HCEC 1CT (cell line): ENCODE results near the gene CSH1.
"Not testable (repeated sequence)": the region's sequence is repeated elsewhere in the genome, so short reads cannot be mapped to it uniquely, and the experiment has no call there.

ENCODE experiments used
- DNase-seq: peaks from one replicate; pipeline ENCODE4 v3.0.0-alpha.2; 2017

Gene CSH1

DNA sequence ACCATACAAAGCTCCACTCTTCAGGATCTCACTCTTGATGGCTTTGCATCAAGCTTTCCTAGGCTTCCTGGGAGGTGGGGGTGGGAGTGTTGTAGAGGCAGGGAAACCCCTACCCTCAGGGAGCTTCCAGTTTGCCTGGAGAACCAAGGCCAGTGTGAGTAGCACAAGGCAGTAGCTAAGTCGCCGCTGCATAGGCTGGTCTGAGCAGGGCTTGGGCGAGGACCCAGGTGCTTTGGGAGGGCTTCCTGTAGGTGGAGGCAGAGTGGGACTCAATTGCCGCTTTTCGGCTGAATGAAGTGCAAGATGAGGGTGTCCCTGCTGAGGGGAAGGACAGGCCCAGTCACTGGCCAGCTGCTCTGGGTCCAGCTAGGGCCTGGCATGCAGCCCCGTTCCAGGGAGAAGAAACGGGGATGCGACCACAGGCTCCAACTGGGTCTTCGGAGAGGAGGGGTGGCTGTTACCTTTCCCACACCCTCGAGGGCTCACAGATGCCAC, 31.8 kb upstream of the CSH1 start:
- DNase-seq: no peak

- no peak for DNase-seq
These were observed 31.2 kb upstream of the CSH1 start for GRCh38 chr17:63927464-63928171.

DNA sequence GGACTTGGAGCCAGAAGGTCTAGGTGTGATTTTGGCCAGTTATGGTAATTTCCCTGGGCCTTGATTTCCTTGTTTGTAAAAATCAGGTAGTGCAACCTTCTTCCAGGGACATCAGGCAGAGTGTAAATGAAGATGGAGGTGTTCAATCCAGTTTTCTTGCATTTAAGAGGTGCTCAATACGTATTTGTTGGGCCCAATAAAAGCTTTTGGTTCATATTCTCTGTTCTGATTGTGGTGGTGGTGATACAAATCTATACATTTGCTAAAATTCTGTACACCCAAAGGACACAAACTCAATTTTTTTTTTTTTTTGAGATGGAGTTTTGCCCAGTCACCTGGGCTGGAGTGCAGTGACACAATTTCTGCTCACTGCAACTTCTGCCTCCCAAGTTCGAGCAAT, 29.8 kb upstream of the CSH1 start:
- DNase-seq: no peak

DNA sequence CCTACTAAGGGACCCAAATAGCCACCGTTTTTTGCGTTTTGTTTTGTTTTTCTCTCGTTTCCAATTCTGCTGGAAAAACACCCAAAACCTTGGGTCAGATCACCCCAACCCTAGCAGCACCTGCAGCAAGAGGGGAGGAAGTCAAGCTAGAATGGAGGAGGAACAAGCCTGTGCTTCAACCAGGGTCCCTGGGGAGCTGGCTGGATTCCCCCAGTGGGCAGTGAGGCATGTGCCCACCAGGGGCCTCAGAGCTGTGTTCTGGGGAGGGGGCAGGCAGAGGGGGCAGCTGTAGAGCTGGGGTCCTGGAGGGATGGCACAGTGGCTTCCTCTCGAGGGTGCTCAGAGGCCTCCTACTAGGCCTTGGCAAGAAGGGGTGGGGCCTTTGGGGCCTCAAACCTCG, 29.2 kb upstream of the CSH1 start:
- no peak for DNase-seq

- DNase-seq: not testable (repeated sequence)
These were observed 26.0 kb upstream of the CSH1 start for GRCh38 chr17:63922402-63922801.

DNA sequence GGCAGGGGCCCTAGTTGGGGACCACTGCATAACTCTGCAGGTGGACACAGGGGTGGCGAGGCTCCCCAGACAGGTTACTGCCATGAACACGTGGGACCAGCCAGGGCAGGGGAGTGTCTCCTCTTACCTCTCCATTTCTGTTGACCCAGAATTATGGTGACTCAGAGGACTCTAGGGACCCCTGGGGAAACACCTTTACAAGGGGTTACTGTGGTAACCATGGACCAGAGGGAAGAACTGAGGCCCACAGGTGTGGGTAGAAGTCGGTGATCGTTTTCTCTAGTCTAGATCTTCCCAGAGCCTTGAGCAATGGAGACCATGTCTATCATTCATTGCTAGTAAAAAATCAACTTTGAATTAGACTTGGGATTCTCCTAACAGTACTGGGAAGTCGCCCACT, 24.4 kb upstream of the CSH1 start:
- DNase-seq: not testable (repeated sequence)

DNA sequence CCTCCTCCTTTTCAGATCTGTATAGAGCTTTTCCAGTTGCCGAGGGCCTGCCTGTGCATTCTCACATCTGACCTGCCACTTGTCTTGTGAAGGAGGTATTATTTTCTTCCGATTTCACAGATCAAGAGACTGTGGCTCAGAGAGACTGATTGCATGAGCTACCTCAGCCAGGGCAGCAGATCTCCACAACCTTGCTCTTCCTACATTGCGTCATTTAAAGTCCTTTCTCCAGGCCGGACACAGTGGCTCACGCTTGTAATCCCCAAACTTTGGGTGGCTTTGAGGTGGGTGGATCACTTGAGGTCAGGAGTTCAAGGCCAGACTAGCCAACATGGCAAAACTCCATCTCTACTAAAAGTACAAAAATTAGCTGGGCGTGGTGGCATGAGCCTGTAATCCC, 23.7 kb upstream of the CSH1 start:
- DNase-seq: not testable (repeated sequence)

DNA sequence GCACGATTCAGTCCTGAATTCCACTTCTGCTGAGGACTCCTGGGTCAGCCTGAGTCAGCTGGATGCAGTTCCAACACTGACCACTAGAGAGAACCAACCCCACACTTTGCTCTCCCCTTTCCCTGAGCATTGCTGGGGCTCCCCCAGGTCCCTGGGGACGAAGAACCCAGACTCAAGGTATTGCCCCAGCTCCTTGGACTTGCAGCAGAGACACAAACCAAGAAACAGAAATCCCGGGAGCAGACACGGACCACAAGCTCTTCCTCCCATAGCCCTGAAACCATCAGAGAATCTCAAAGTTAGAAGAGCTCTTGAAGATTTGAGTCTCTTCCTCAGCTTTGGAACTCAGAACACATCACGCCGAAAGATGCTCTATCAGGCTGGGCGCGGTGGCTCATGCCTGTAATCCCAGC, 22.9 kb upstream of the CSH1 start:
- peak; percentile 20 for DNase-seq

GRCh38 chr17:63918789-63919305, 22.5 kb upstream of the CSH1 start, which contains the start of gene GH1:
GH1 (minus strand) TSS chr17:63918839; CDS start chr17:63918776, 63 bp downstream.
- DNase-seq: not testable (repeated sequence)

- DNase-seq: no peak
These were observed 21.9 kb upstream of the CSH1 start for GRCh38 chr17:63918305-63918704.

DNA sequence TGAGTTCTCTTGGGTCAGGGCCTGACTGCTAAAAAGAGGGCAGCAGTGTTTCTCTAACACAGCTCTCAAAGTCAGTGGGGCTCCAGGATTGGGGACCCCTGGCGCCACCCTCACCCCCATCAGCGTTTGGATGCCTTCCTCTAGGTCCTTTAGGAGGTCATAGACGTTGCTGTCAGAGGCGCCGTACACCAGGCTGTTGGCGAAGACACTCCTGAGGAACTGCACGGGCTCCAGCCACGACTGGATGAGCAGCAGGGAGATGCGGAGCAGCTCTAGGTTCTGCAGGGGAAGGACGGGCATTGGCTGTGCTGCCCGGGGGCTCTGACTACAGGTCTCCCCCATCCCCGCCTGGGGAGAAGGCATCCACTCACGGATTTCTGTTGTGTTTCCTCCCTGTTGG, 21.3 kb upstream of the CSH1 start:
- no peak for DNase-seq

GRCh38 chr17:63917206-63917605, 20.8 kb upstream of the CSH1 start:
- DNase-seq: not testable (repeated sequence)

- no peak for DNase-seq
These were observed 20.3 kb upstream of the CSH1 start for GRCh38 chr17:63916566-63917185.

- DNase-seq: not testable (repeated sequence)
These were observed 19.4 kb upstream of the CSH1 start for GRCh38 chr17:63915753-63916152.

DNA sequence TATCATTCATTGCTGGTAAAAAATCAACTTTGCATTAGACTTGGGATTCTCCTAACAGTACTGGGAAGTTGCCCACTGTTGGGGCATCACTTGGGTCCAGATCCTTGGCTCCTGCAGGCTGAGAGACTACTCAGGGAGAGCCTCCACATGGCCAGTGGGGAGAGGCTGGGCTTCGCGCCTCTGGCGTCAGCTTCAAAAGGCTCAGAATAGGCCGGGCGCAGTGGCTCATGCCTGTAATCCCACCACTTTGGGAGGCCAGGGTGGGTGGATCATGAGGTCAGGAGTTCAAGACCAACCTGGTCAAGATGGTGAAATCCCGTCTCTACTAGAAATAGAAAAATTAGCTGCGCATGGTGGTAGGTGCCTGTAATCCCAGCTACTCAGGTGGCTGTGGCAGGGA, 18.1 kb upstream of the CSH1 start:
- no peak for DNase-seq

DNA sequence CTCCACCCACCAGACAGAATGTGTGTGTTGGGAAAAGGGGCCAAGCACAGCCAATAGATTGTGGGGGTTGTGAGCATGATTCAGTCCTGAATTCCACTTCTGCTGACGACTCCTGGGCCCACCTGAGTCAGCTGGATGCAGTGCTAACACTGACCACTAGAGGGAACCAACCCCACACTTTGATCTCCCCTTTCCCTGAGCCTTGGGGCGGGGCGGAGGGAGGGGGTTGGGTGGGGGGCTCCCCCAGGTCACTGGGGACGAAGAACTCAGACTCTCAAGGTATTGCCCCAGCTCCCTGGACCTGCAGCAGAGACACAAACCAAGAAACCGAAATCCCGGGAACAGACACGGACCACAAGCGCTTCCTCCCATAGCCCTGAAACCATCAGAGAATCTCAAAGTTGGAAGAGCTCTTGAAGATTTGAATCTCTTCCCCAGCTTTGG, 15.3 kb upstream of the CSH1 start:
- no peak for DNase-seq

- DNase-seq: no peak
These were observed 14.8 kb upstream of the CSH1 start, which contains the start of gene CSHL1 for GRCh38 chr17:63911041-63911635. CSHL1 (minus strand) TSS chr17:63911258; CDS start chr17:63911196, 62 bp downstream.

- no peak for DNase-seq
These were observed 13.7 kb upstream of the CSH1 start for GRCh38 chr17:63910096-63910495.

DNA sequence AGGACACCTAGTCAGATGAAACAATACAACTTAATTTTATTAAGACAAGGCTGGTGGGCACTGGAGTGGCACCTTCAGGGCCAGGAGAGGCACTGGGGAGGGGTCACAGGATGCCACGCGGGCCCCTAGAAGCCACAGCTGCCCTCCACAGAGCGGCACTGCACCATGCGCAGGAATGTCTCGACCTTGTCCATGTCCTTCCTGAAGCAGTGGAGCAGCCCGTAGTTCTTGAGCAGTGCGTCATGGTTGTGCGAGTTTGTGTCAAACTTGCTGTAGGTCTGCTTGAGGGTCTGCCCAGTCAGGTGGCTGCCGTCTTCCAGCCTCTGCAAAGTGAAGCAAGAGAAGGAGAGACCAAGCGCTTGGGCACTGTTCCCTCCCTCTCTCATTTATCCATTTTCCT, 13.2 kb upstream of the CSH1 start:
- not testable (repeated sequence) for DNase-seq

DNA sequence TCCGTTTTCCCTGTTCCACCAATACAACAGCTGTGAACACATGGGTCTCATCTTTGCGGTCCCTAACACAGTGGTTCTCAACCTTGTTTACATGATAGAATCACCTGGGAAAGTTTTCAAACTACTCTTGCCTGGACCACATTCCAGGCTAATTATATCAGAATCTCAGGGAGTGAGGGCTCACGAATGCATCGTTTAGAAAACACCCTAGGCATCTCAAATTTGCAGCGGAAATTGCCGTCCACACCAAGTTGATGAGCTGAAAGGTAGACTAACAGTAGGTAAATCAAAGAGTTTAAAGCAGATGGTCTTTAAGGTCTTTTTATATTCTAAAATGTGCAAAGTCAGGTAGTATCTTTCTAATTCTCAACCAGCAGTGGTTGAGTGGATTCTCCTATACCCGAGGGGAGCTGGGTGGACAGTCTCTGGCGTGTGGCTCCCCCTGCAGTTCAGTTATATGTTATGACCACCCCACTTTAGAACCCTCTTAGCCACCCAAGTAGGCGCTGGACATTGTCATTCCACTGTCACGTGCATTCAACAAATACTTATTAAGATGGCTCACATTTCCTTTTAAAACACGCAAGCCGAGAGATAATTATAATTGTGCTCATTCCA, 10.9 kb upstream of the CSH1 start:
- peak; percentile 24 for DNase-seq

GRCh38 chr17:63904796-63905195, 8.4 kb upstream of the CSH1 start:
- DNase-seq: not testable (repeated sequence)

- DNase-seq: not testable (repeated sequence)
These were observed 7.4 kb upstream of the CSH1 start for GRCh38 chr17:63903787-63904201.

GRCh38 chr17:63901971-63902370, 5.6 kb upstream of the CSH1 start:
- DNase-seq: not testable (repeated sequence)
